Thyroid gland (tissue), 4 donors: ENCODE data around the gene NIFK. TPM values are rescaled to one million over a fixed set of nuclear protein-coding genes. Genes with fewer than 3 reads are reported as not detected.
"Not testable (repeated sequence)": the region's sequence is repeated elsewhere in the genome, so short reads cannot be mapped to it uniquely, and the experiment has no call there.

ENCODE experiments used
- DNase-seq, 2 donors: peaks; one replicate each; pipeline ENCODE4 v3.0.0-alpha.2; 2019
- H3K27ac ChIP-seq, 3 donors: fragments of 200-600 bp; sonication (generic); 1 replicate in 2 of 3; 2 replicates in 1 of 3; pipeline ENCODE4 v1.5.1; 2016 to 2019; ENCODE audit warnings: mild to moderate bottlenecking in 1 of 3, moderate library complexity in 1 of 3
- H3K27me3 ChIP-seq: fragments of 200-600 bp; sonication (generic); one replicate; pipeline ENCODE4 v1.5.1; 2019
- H3K36me3 ChIP-seq, 2 donors: fragments of 200-600 bp; sonication (generic); one replicate each; pipeline ENCODE4 v1.5.1; 2016 to 2019
- H3K4me1 ChIP-seq, 2 donors: fragments of 200-600 bp; sonication (generic); one replicate each; pipeline ENCODE4 v1.5.1; 2017 to 2019
- H3K4me3 ChIP-seq, 3 donors: fragments of 200-600 bp; sonication (generic); replicated peaks in 1 of 3; 1 replicate in 2 of 3; 2 replicates in 1 of 3; pipeline ENCODE4 v1.5.1; 2016; ENCODE audit warnings: mild to moderate bottlenecking in 1 of 3
- H3K9me3 ChIP-seq: fragments of 200-600 bp; sonication (generic); one replicate; pipeline ENCODE4 v1.5.1; 2017
- CTCF ChIP-seq, 6 experiments: fragments of 200-600 bp in 3 of 6; fragments of 450-650 bp in 3 of 6; sonication (generic) in 3 of 6; IDR thresholded peaks; one replicate each; pipeline ENCODE4 v1.5.1; 2016 to 2019; ENCODE audit warnings: antibody characterized with exemption in 6 of 6, mild to moderate bottlenecking in 2 of 6, inconsistent platforms in 1 of 6, moderate library complexity in 1 of 6
- POLR2A ChIP-seq, 2 donors: fragments of 450-650 bp; IDR thresholded peaks; one replicate each; pipeline ENCODE4 v1.6.1; 2017; ENCODE audit warnings: antibody characterized with exemption in 2 of 2, mild to moderate bottlenecking in 2 of 2, moderate library complexity in 1 of 2
- WGBS, 2 donors: methylation state at CpG; one replicate each; pipeline ENCODE4 v1.1.5; 2017; 5-methylcytosine and 5-hydroxymethylcytosine counted together
- intact Hi-C: fragments of 100-400 bp; cut with DNase I; formaldehyde crosslinking; loops from one replicate; pipeline ENCODE4 v1.15.1; 2023
- total RNA-seq, 4 donors: library from RNA; depleted of rRNA; stranded (reverse); fragments of >200 nt; gene quantifications; one replicate each; pipeline ENCODE4 v1.2.3, GENCODE V29; 2016

The NIFK gene
- total RNA-seq, 4 donors from 2014 or later, result 19.1 to 72.2 (median 35.4) TPM

GRCh38 chr2:121707920-121708361 is 28.7 kb downstream of the NIFK start:
- intact Hi-C loops, result loop anchor here (10.0 kb wide), 1 partner anchor 623 kb away; no protein-coding TSS in a partner anchor
- H3K36me3 ChIP-seq, result no peaks in the 10 kb centered on the region
- H3K4me3 ChIP-seq, result no peak overlapping the region
- no peak for DNase-seq
- no peaks in the 10 kb centered on the region for H3K9me3 ChIP-seq
- TF ChIP-seq CTCF (IDR thresholded peaks at IDR 0.05) (no peak), POLR2A (IDR thresholded peaks at IDR 0.05) (no peak)
- H3K4me1 ChIP-seq, result no peaks in the 10 kb centered on the region
- no peaks in the 10 kb centered on the region for H3K27me3 ChIP-seq
- WGBS, 2 donors, result 81 to 87% methylated on average over 5 of the region's 5 CpGs
- no peak overlapping the region for H3K27ac ChIP-seq

- H3K27me3 ChIP-seq, result no peaks in the 10 kb centered on the region
- H3K4me3 ChIP-seq, result no peak overlapping the region
- H3K27ac ChIP-seq, result no peak overlapping the region
- TF ChIP-seq POLR2A (IDR thresholded peaks at IDR 0.05) (no peak), CTCF (IDR thresholded peaks at IDR 0.05) (no peak)
- intact Hi-C loops, result loop anchor here (10.0 kb wide), 1 partner anchor 623 kb away; no protein-coding TSS in a partner anchor
- H3K4me1 ChIP-seq, result no peaks in the 10 kb centered on the region
- WGBS, 2 donors, result 73 to 74% methylated on average over 9 of the region's 9 CpGs
- no peaks in the 10 kb centered on the region for H3K36me3 ChIP-seq
- DNase-seq, result no peak
- no peaks in the 10 kb centered on the region for H3K9me3 ChIP-seq
These were observed 29.2 kb downstream of the NIFK start for GRCh38 chr2:121707344-121707919.

GRCh38 chr2:121705958-121706357 is 30.7 kb downstream of the NIFK start:
- 98 to 99% methylated on average over 4 of the region's 4 CpGs for whole genome bisulfite sequencing, 2 donors
- Histone ChIP-seq H3K4me1 (no peaks in the 10 kb centered on the region), H3K36me3 (no peaks in the 10 kb centered on the region), H3K4me3 (no peak overlapping the region), H3K27ac (no peak overlapping the region), H3K27me3 (no peaks in the 10 kb centered on the region), H3K9me3 (no peaks in the 10 kb centered on the region)
- no peak for DNase-seq
- intact Hi-C loops, result loop anchor here (10.0 kb wide), 1 partner anchor 621 kb away; no protein-coding TSS in a partner anchor
- TF ChIP-seq POLR2A (IDR thresholded peaks at IDR 0.05) (no peak), CTCF (IDR thresholded peaks at IDR 0.05) (no peak)

- TF ChIP-seq CTCF (IDR thresholded peaks at IDR 0.05) (no peak), POLR2A (IDR thresholded peaks at IDR 0.05) (no peak)
- H3K4me1 ChIP-seq, result no peaks in the 10 kb centered on the region
- H3K9me3 ChIP-seq, result no peaks in the 10 kb centered on the region
- no peak overlapping the region for H3K27ac ChIP-seq
- WGBS, 2 donors, result 79 to 91% methylated on average over 8 of the region's 8 CpGs
- no peaks in the 10 kb centered on the region for H3K36me3 ChIP-seq
- H3K27me3 ChIP-seq, result no peaks in the 10 kb centered on the region
- no peak overlapping the region for H3K4me3 ChIP-seq
- intact Hi-C loops, result loop anchor here (10.0 kb wide), 1 partner anchor 621 kb away; no protein-coding TSS in a partner anchor
- DNase-seq, result no peak
These were observed 31.3 kb downstream of the NIFK start for GRCh38 chr2:121705390-121705789.

GRCh38 chr2:121701761-121702160 is 34.9 kb downstream of the NIFK start:
- not testable (repeated sequence) for H3K27ac ChIP-seq, H3K4me3 ChIP-seq, H3K36me3 ChIP-seq, H3K4me1 ChIP-seq, H3K9me3 ChIP-seq, DNase-seq, H3K27me3 ChIP-seq
- intact Hi-C loops, result loop anchor here (10.0 kb wide), 1 partner anchor 617 kb away; no protein-coding TSS in a partner anchor
